BJ (cell line): Measurements from ENCODE around the gene STH. TPM values are rescaled to one million over a fixed set of nuclear protein-coding genes. Genes with fewer than 3 reads are reported as not detected.

Experiments
- CTCF ChIA-PET: fragments of 350-600 bp; formaldehyde crosslinking; extraction: SDS; loops from one replicate; lab custom pipeline; 2021; ENCODE audit warnings: antibody characterized with exemption, inconsistent platforms; lab: Yijun Ruan, JAX
- POLR2A ChIA-PET: fragments of 300-600 bp; sonication (Branson Sonifier 250); formaldehyde crosslinking; extraction: SDS; loops from one replicate; lab custom pipeline; 2021; ENCODE audit warnings: antibody characterized with exemption; lab: Charles Lee
- DNase-seq: peaks from one replicate; pipeline ENCODE4 v3.0.0-alpha.2; 2011; ENCODE audit warnings: low read depth
- H3K27me3 ChIP-seq: 2 replicates; pipeline ENCODE4 v1.6.0; 2011; ENCODE audit warnings: low read length; ENCODE audit not compliant: control insufficient read depth, insufficient read depth
- H3K36me3 ChIP-seq: 2 replicates; pipeline ENCODE4 v1.5.1; 2011; ENCODE audit warnings: low read length; ENCODE audit not compliant: control insufficient read depth, insufficient read depth
- H3K4me3 ChIP-seq: 2 replicates; pipeline ENCODE4 v1.5.1; 2011; ENCODE audit warnings: low read depth, mild to moderate bottlenecking, control low read depth, low read length
- polyA plus RNA-seq: library from polyadenylated mRNA; depleted of rRNA; stranded (reverse); fragments of >200 nt; gene quantifications from 2 replicates; pipeline ENCODE4 v1.2.3, GENCODE V29; 2011
- TF ChIP-seq, protein P1 (sequence below): IDR thresholded peaks from 2 replicates; pipeline ENCODE4 v1.5.1; 2011; ENCODE audit warnings: low read depth, mild to moderate bottlenecking, control low read depth, inconsistent platforms, low read length, moderate library complexity; ENCODE audit not compliant: insufficient read depth

STH gene
- polyA plus RNA-seq, 1 experiment: not detected

GRCh38 chr17:46027976-46028325 lies 28.9 kb downstream of the STH start:
- TF ChIP-seq, protein P1, sequence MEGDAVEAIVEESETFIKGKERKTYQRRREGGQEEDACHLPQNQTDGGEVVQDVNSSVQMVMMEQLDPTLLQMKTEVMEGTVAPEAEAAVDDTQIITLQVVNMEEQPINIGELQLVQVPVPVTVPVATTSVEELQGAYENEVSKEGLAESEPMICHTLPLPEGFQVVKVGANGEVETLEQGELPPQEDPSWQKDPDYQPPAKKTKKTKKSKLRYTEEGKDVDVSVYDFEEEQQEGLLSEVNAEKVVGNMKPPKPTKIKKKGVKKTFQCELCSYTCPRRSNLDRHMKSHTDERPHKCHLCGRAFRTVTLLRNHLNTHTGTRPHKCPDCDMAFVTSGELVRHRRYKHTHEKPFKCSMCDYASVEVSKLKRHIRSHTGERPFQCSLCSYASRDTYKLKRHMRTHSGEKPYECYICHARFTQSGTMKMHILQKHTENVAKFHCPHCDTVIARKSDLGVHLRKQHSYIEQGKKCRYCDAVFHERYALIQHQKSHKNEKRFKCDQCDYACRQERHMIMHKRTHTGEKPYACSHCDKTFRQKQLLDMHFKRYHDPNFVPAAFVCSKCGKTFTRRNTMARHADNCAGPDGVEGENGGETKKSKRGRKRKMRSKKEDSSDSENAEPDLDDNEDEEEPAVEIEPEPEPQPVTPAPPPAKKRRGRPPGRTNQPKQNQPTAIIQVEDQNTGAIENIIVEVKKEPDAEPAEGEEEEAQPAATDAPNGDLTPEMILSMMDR: no peak
- no peak for DNase-seq
- Histone ChIP-seq H3K4me3 (no peak overlapping the region), H3K36me3 (peaks cover 27% of the 10 kb centered on the region), H3K27me3 (no peaks in the 10 kb centered on the region)
- POLR2A ChIA-PET: no interaction called here
- CTCF ChIA-PET: interaction anchor here (1.5 to 2.0 kb wide), 2 partner anchors 11 to 16 kb away, joined by 5 to 7 read pairs; no protein-coding TSS in a partner anchor

GRCh38 chr17:46028374-46028773 lies 29.3 kb downstream of the STH start:
- H3K27me3 ChIP-seq: no peaks in the 10 kb centered on the region
- ChIA-PET POLR2A (no interaction called here), CTCF (interaction anchor here (1.5 to 2.0 kb wide), 2 partner anchors 12 to 16 kb away, joined by 5 to 7 read pairs; no protein-coding TSS in a partner anchor)
- H3K36me3 ChIP-seq: peaks cover 31% of the 10 kb centered on the region
- H3K4me3 ChIP-seq: no peak overlapping the region
- no peak for DNase-seq
- TF ChIP-seq, protein P1: no peak

DNA sequence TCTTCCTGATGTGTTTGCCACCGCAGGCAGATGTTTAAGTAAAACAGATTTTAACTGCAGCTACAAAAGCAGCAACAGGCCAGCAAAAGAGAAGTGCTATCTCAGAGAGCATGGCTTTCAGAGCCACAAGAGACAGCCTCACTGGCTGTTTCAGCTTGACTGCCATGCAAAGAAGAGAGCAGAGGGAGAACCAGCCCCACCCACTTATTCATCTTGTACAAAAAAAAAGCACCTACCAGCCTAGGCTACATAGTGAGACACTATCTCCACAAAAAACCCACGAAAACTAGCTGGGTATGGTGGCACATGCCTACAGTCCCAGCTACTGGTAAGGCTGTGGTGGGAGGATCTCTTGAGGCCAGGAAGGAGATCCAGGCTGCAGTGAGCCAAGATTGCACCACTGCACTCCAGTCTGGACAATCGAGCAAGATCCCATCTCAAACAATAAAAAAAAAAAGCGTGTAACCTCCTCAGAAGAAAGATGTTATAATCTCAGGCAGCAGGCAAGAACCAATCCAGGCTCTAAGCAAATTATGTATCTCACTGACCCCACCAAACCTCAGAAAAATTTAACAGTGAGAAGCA lies 30.0 kb downstream of the STH start:
- ChIA-PET POLR2A (no interaction called here), CTCF (interaction anchor here (0.9 to 2.0 kb wide), 3 partner anchors 9 to 15 kb away, joined by 5 to 9 read pairs (median 7); no protein-coding TSS in a partner anchor)
- Histone ChIP-seq H3K27me3 (no peaks in the 10 kb centered on the region), H3K36me3 (peaks cover 35% of the 10 kb centered on the region), H3K4me3 (no peak overlapping the region)
- no peak for DNase-seq
- TF ChIP-seq, protein P1: no peak

DNA sequence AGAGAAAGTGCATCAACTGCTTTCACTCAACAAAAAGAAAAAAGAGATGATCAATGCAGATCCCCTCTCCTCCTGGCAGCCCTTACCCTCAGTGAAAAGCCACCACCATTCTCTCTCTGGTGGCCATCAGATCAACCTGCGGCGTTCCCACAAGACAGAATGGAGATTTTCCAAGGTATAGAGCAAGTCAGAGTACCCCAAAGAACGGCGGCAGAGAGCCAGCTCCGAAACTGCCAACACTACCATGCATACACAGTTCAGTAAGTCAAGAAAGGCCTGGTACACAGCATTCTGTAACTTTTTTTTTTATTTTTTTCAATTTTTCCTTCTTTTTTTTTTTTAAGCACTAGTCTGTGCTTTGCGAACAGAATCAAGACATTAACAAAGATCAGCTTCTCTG lies 30.6 kb downstream of the STH start:
- TF ChIP-seq, protein P1: no peak
- no peak overlapping the region for H3K4me3 ChIP-seq
- ChIA-PET CTCF (interaction anchor here (0.9 kb wide), 1 partner anchor 8 kb away, joined by 9 read pairs; no protein-coding TSS in a partner anchor), POLR2A (no interaction called here)
- no peak for DNase-seq
- no peaks in the 10 kb centered on the region for H3K27me3 ChIP-seq
- peaks cover 38% of the 10 kb centered on the region for H3K36me3 ChIP-seq

DNA sequence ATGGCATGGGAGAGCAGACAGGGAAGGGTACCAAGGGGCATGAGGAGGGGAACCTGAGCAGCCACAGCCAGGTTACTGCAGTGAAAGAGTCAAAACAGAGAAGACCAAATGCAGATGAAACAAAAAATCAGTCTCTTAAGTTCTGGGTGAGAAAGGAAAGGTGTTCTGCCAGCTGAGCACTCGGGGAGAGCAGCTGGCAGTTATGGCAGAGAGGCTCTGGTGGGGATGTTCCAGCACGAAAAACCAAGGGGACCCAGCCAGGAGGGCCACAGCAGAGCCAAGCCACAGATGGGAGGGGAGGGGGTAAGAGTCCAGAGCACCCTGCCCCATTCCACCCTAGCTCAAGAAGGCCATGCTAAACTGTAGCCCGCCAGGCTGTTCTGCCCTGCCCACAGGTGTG lies 31.7 kb downstream of the STH start:
- TF ChIP-seq, protein P1: no peak
- DNase-seq: no peak
- ChIA-PET CTCF (interaction anchor here (0.9 to 6.6 kb wide), 2 partner anchors 9 to 14 kb away, joined by 3 to 30 read pairs; no protein-coding TSS in a partner anchor), POLR2A (no interaction called here)
- no peak overlapping the region for H3K4me3 ChIP-seq
- no peaks in the 10 kb centered on the region for H3K27me3 ChIP-seq
- H3K36me3 ChIP-seq: peaks cover 42% of the 10 kb centered on the region
